22Rv1 (cell line): ENCODE results near the gene PES1.

Experiments
- ZFX ChIP-seq: fragments of 450-650 bp; IDR thresholded peaks from 2 replicates; pipeline ENCODE4 v1.6.1; 2017; ENCODE audit warnings: antibody characterized with exemption, borderline replicate concordance
- TF ChIP-seq, protein P1 (sequence below): fragments of 450-650 bp; IDR thresholded peaks from 2 replicates; pipeline ENCODE4 v1.5.1; 2017; ENCODE audit warnings: mild to moderate bottlenecking

DNA sequence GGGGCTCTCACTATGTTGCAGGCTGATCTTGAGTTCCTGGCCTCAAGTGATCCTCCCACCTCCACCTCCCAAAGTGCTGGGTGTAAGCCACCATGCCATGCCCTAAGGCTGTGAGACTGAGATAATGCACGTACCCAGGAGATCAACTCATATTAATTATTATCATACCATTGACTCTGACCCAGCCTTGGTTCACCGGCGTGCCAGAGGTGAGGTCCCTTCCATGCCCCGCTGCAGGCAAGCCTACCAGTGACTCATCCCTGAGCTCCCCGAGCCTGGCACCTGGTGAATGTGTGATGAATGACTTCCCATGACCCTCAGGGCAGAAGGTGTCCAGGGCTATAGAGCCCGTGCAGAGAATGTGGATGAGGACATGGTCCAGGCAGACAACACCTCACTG lies 29.3 kb downstream of the PES1 start:
- TF ChIP-seq, protein P1, sequence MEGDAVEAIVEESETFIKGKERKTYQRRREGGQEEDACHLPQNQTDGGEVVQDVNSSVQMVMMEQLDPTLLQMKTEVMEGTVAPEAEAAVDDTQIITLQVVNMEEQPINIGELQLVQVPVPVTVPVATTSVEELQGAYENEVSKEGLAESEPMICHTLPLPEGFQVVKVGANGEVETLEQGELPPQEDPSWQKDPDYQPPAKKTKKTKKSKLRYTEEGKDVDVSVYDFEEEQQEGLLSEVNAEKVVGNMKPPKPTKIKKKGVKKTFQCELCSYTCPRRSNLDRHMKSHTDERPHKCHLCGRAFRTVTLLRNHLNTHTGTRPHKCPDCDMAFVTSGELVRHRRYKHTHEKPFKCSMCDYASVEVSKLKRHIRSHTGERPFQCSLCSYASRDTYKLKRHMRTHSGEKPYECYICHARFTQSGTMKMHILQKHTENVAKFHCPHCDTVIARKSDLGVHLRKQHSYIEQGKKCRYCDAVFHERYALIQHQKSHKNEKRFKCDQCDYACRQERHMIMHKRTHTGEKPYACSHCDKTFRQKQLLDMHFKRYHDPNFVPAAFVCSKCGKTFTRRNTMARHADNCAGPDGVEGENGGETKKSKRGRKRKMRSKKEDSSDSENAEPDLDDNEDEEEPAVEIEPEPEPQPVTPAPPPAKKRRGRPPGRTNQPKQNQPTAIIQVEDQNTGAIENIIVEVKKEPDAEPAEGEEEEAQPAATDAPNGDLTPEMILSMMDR, result no peak
- TF ChIP-seq ZFX, result no peak
